BLaER1 treated with 17β-estradiol and CSF1 and Interleukin-3, amounts not matched to agents 10 nM and 100 nM (cell line): ENCODE results near the gene ONECUT3.

Experiments
- H3K27ac ChIP-seq, 11 experiments: shearing (Covaris generic); formaldehyde crosslinking; 2 replicates each; pipeline ENCODE4 v1.8.1; 2022
- H3K27me3 ChIP-seq, 11 experiments: shearing (Covaris generic); formaldehyde crosslinking; 2 replicates each; pipeline ENCODE4 v1.8.1; 2022
- H3K36me3 ChIP-seq, 11 experiments: shearing (Covaris generic); formaldehyde crosslinking; 2 replicates each; pipeline ENCODE4 v1.8.1; 2022
- H3K4me1 ChIP-seq, 10 experiments: shearing (Covaris generic); formaldehyde crosslinking; 2 replicates each; pipeline ENCODE4 v1.8.1; 2022
- H3K4me2 ChIP-seq, 11 experiments: shearing (Covaris generic); formaldehyde crosslinking; 2 replicates each; pipeline ENCODE4 v1.8.1; 2022
- H3K4me3 ChIP-seq, 10 experiments: shearing (Covaris generic); formaldehyde crosslinking; 2 replicates each; pipeline ENCODE4 v1.8.1; 2022
- H3K9ac ChIP-seq, 11 experiments: shearing (Covaris generic); formaldehyde crosslinking; 2 replicates each; pipeline ENCODE4 v1.8.1; 2022
- H3K9me3 ChIP-seq, 11 experiments: shearing (Covaris generic); formaldehyde crosslinking; replicated peaks in 1 of 11; 2 replicates each; pipeline ENCODE4 v1.8.1; 2022
- H4K20me1 ChIP-seq, 11 experiments: shearing (Covaris generic); formaldehyde crosslinking; 2 replicates each; pipeline ENCODE4 v1.8.1; 2022
- Cebpa-rat ChIP-seq, 11 experiments: shearing (Covaris generic); IDR thresholded peaks; 2 replicates each; pipeline ENCODE4 v1.8.1; 2022

Gene ONECUT3

GRCh38 chr19:1718420-1719291 is 34.6 kb upstream of the ONECUT3 start:
- Histone ChIP-seq H4K20me1 (no peaks in the 10 kb centered on the region; a peak in 4 of 22 replicates), H3K9ac (no peak overlapping the region), H3K4me1 (no peaks in the 10 kb centered on the region), H3K4me2 (no peak overlapping the region), H3K4me3 (no peak overlapping the region), H3K27me3 (peaks cover 30 to 86% (median 75%) of the 10 kb centered on the region in 11 experiments), H3K27ac (no peak overlapping the region), H3K36me3 (no peaks in the 10 kb centered on the region), H3K9me3 (no peaks in the 10 kb centered on the region)
- TF ChIP-seq Cebpa-rat (IDR thresholded peaks at IDR 0.05): no peak

GRCh38 chr19:1719519-1719918 is 33.8 kb upstream of the ONECUT3 start:
- Histone ChIP-seq H4K20me1 (no peaks in the 10 kb centered on the region; a peak in 4 of 22 replicates), H3K27me3 (peaks cover 37 to 94% (median 84%) of the 10 kb centered on the region in 11 experiments), H3K4me2 (no peak overlapping the region), H3K36me3 (no peaks in the 10 kb centered on the region), H3K27ac (no peak overlapping the region), H3K9ac (no peak overlapping the region), H3K4me1 (no peaks in the 10 kb centered on the region), H3K4me3 (no peak overlapping the region), H3K9me3 (no peaks in the 10 kb centered on the region)
- TF ChIP-seq Cebpa-rat (IDR thresholded peaks at IDR 0.05): no peak

DNA sequence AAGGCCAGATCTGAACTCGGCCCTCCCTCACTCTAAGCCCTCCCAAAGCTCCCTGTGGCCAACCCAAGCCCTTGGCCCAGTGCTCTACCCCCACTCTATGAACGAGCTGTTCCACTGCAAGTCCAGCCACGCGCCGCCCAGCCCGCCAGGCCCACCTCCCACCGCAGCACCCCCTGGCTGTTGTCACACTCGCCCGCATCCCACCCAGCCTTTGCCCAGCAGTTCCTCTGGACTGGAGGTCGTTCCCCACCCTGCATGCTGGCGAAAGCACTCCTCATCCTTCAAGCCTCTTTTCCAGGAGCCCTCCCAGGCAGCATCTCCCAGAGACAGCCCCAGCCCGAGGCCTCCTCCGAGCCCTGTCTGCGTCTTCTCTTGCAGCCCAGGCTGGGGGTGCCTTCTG is 33.1 kb upstream of the ONECUT3 start:
- Histone ChIP-seq H3K4me1 (no peaks in the 10 kb centered on the region), H4K20me1 (no peaks in the 10 kb centered on the region; a peak in 4 of 22 replicates), H3K27ac (no peak overlapping the region), H3K36me3 (no peaks in the 10 kb centered on the region), H3K4me3 (no peak overlapping the region), H3K9ac (no peak overlapping the region), H3K27me3 (peaks cover 45 to 98% (median 88%) of the 10 kb centered on the region in 11 experiments), H3K9me3 (peaks cover 0 to 5% (median 0%) of the 10 kb centered on the region in 11 experiments; a peak in 3 of 22 replicates), H3K4me2 (no peak overlapping the region)
- TF ChIP-seq Cebpa-rat (IDR thresholded peaks at IDR 0.05): no peak

DNA sequence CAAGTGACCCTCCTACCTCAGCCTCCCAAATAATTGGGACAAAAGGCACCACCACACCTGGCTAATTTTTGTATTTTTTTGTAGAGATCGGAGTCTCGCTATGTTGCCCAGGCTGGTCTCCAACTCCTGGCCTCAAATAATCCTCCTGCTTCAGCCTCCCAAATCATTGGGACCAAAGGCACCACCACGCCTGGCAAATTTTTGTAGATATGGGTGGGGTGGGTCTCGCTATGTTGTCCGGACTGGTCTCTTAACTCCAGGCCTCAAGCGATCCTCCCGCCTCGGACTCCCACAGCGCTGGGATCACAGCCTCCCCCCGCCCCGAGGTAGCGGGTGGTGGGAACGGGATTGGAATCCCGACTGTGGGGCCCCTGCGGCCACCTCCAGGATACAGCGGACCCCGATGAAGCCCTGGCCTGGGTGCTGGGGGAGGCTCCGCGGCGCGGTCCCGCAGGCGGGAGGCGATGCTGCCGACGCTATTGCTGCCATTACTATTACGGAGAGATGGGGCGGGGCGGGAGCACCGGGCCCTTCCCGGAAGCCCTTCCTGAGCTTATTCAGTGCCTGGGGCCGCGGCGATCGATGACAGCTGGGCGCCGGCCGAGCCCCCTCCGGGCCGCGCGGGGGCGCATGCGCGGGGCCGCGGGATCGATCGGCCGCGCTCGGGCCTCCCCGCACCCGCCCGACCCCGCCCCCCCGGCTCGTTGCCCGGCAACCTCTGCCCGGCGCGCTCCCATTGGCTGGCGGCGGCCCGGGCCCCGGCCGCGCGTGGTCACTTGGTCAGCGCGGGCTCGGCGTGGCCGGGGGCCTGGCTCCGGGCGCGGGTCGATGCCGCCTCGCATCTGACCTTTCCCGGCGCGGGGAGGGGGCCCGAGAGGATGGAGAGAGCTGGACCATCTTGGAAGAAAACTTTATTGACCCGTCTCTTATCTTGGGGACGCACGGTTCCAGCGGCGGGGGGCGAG is 27.9 kb upstream of the ONECUT3 start:
- no peak for TF ChIP-seq Cebpa-rat (IDR thresholded peaks at IDR 0.05)
- Histone ChIP-seq H3K27ac (no peak overlapping the region), H3K9ac (no peak overlapping the region), H3K27me3 (peaks cover 59 to 99% (median 88%) of the 10 kb centered on the region in 11 experiments), H3K4me3 (no peak overlapping the region), H3K9me3 (peaks cover 0 to 9% (median 0%) of the 10 kb centered on the region in 11 experiments; a peak in 3 of 22 replicates), H3K4me1 (no peaks in the 10 kb centered on the region), H3K36me3 (no peaks in the 10 kb centered on the region), H4K20me1 (no peaks in the 10 kb centered on the region; a peak in 3 of 22 replicates), H3K4me2 (no peak overlapping the region)

DNA sequence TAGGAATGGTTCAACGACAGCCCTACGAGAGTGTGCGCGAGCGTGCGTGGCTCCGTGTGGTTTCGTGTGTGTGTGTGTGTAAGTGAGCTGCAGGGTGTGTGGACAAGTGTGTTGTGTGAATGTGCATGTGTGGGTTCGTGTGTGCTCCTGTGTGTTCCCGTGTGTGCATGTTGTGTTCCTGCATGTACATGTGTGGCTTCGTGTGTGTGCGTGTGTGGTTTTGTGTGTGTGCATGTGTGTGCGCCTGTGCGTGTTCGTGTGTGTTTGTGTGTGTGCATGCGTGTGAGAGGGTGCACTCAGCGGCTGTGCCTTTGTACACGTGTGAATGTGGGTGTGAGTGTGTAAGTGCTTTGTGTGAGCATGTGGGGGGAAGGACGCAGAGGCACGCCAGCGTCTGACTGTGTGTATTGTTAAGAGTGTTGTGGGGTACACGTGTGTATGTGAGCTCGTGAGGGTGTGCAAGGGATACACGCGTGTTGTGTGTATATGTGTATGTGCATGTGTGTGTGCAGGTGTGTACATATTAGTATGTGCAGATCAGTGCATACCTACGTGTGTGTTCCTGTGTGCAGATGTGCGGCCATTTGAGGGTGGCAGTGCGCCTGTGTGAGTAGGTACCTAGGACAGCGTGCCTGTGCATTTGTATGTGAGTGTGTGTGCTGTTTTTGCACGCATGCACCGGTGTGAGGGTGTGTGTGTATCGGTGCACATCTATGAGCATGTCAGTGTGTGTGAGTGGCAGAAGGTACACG is 24.3 kb upstream of the ONECUT3 start:
- H3K4me3 ChIP-seq: no peak overlapping the region
- peaks cover 0 to 9% (median 0%) of the 10 kb centered on the region in 11 experiments; a peak in 3 of 22 replicates for H3K9me3 ChIP-seq
- no peaks in the 10 kb centered on the region for H3K4me1 ChIP-seq
- H3K4me2 ChIP-seq: no peak overlapping the region
- no peaks in the 10 kb centered on the region for H3K36me3 ChIP-seq
- H3K27ac ChIP-seq: no peak overlapping the region
- peaks cover 49 to 98% (median 88%) of the 10 kb centered on the region in 11 experiments for H3K27me3 ChIP-seq
- peaks cover 0 to 4% (median 0%) of the 10 kb centered on the region in 11 experiments; a peak in 3 of 22 replicates for H4K20me1 ChIP-seq
- no peak for TF ChIP-seq Cebpa-rat (IDR thresholded peaks at IDR 0.05)
- no peak overlapping the region for H3K9ac ChIP-seq

- peaks cover 49 to 98% (median 88%) of the 10 kb centered on the region in 11 experiments for H3K27me3 ChIP-seq
- no peak overlapping the region for H3K9ac ChIP-seq
- peaks cover 0 to 9% (median 0%) of the 10 kb centered on the region in 11 experiments; a peak in 3 of 22 replicates for H3K9me3 ChIP-seq
- no peak overlapping the region for H3K4me3 ChIP-seq
- no peaks in the 10 kb centered on the region for H3K36me3 ChIP-seq
- H4K20me1 ChIP-seq: peaks cover 0 to 4% (median 0%) of the 10 kb centered on the region in 11 experiments; a peak in 4 of 22 replicates
- H3K27ac ChIP-seq: no peak overlapping the region
- no peaks in the 10 kb centered on the region for H3K4me1 ChIP-seq
- H3K4me2 ChIP-seq: no peak overlapping the region
- no peak for TF ChIP-seq Cebpa-rat (IDR thresholded peaks at IDR 0.05)
Measured at GRCh38 chr19:1729568-1729925, 23.8 kb upstream of the ONECUT3 start.

DNA sequence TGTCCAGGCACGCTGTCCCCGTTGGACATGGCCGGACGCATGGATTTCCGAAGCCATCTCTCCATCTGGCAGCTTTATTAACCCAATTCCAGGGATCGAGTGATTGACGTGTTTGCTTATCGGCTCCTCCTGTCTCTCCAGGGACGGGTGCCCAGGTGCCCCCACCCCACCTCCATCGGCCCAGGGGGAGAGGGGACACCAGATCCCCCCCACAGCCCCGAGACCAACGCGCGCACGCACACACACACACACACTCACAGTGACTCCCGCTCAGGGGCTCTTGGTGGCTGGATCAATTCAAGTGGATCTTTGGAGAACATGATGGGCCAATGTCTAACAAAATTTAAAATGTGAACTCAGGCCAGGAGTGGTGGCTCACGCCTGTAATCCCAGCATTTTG is 23.1 kb upstream of the ONECUT3 start:
- H3K4me3 ChIP-seq: no peak overlapping the region
- no peak overlapping the region for H3K4me2 ChIP-seq
- H3K4me1 ChIP-seq: no peaks in the 10 kb centered on the region
- peaks cover 47 to 98% (median 88%) of the 10 kb centered on the region in 11 experiments for H3K27me3 ChIP-seq
- peaks cover 0 to 10% (median 0%) of the 10 kb centered on the region in 11 experiments; a peak in 4 of 22 replicates for H4K20me1 ChIP-seq
- H3K9me3 ChIP-seq: peaks cover 0 to 4% (median 0%) of the 10 kb centered on the region in 11 experiments; a peak in 3 of 22 replicates
- no peak for TF ChIP-seq Cebpa-rat (IDR thresholded peaks at IDR 0.05)
- H3K36me3 ChIP-seq: no peaks in the 10 kb centered on the region
- no peak overlapping the region for H3K9ac ChIP-seq
- no peak overlapping the region for H3K27ac ChIP-seq

DNA sequence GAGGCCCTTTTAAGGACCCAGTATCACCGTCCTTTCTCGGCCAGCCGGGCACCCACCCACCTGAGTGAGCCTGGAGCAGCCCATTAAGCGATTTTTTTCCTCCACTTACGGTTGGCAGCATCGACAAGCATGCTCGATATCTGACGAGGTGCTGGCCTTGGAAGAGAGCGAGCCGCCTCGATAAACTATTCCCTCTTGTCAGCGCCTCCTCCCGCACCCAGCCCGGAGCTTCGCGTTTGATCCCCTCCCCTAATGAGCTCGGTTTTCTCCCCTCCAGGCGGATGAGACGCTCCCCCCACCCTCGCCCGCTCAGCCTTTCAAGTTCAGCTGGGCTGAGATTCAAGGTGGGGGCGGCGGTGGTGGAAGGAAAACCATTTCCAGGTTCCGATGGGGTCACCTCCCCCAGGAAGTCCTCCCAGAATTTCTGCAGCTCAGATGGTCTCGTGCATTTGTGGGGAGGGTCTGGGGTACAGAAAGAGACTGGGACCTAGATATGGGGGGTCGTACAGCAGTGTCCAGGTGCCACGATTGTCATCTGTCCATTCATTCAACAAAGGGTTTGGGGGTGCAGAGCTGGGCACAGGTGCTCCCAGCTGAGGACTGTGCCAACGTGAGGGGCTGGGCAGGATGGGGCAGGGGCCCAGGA is 18.9 kb upstream of the ONECUT3 start:
- TF ChIP-seq Cebpa-rat (IDR thresholded peaks at IDR 0.05): no peak
- no peak overlapping the region for H3K9ac ChIP-seq
- no peaks in the 10 kb centered on the region for H3K36me3 ChIP-seq
- H3K4me1 ChIP-seq: no peaks in the 10 kb centered on the region
- H3K27me3 ChIP-seq: peaks cover 24 to 95% (median 85%) of the 10 kb centered on the region in 11 experiments
- H3K9me3 ChIP-seq: no peaks in the 10 kb centered on the region
- H3K4me2 ChIP-seq: no peak overlapping the region
- no peak overlapping the region for H3K27ac ChIP-seq
- peaks cover 0 to 10% (median 0%) of the 10 kb centered on the region in 11 experiments; a peak in 5 of 22 replicates for H4K20me1 ChIP-seq
- H3K4me3 ChIP-seq: no peak overlapping the region
